VCaP (cell line): ENCODE data around the gene ANO2.

Experiments
- H3K27ac ChIP-seq: fragments of 450-650 bp; 2 replicates; pipeline ENCODE4 v1.5.1; 2017
- CTCF ChIP-seq: fragments of 450-650 bp; conservative IDR thresholded peaks from 2 replicates; pipeline ENCODE4 v1.5.1; 2017; ENCODE audit warnings: mild to moderate bottlenecking, moderate library complexity

ANO2 gene

GRCh38 chr12:5907807-5908206, 37.3 kb downstream of the ANO2 start:
- no peak for TF ChIP-seq CTCF
- no peak overlapping the region for H3K27ac ChIP-seq

GRCh38 chr12:5905757-5906156, 39.3 kb downstream of the ANO2 start:
- TF ChIP-seq CTCF: no peak

GRCh38 chr12:5904969-5905368, 40.1 kb downstream of the ANO2 start:
- TF ChIP-seq CTCF: no peak
- no peak overlapping the region for H3K27ac ChIP-seq

More at GRCh38 chr12:5905757-5906156, 39.3 kb downstream of the ANO2 start:
- H3K27ac ChIP-seq: no peak overlapping the region

GRCh38 chr12:5904441-5904840, 40.6 kb downstream of the ANO2 start:
- no peak overlapping the region for H3K27ac ChIP-seq
- TF ChIP-seq CTCF: no peak

GRCh38 chr12:5902736-5903135, 42.3 kb downstream of the ANO2 start:
- no peak for TF ChIP-seq CTCF
- H3K27ac ChIP-seq: no peak overlapping the region

- no peak overlapping the region for H3K27ac ChIP-seq
- TF ChIP-seq CTCF: no peak
Observed at GRCh38 chr12:5901416-5901815, 43.6 kb downstream of the ANO2 start.

- no peak overlapping the region for H3K27ac ChIP-seq
- no peak for TF ChIP-seq CTCF
Observed at GRCh38 chr12:5900533-5901205, 44.4 kb downstream of the ANO2 start.
